ENCODE results near the gene BMF.
"Not testable (repeated sequence)": the region's sequence is repeated elsewhere in the genome, so short reads cannot be mapped to it uniquely, and the experiment has no call there.

Gene BMF

GRCh38 chr15:40125950-40126349, 17.3 kb upstream of the BMF start:
- no peak for DNase-seq

GRCh38 chr15:40124807-40125285, 16.2 kb upstream of the BMF start:
- DNase-seq, result not testable (repeated sequence)

GRCh38 chr15:40124333-40124732, 15.7 kb upstream of the BMF start:
- not testable (repeated sequence) for DNase-seq

GRCh38 chr15:40123863-40124262, 15.2 kb upstream of the BMF start:
- DNase-seq, result not testable (repeated sequence)

GRCh38 chr15:40122989-40123388, 14.3 kb upstream of the BMF start:
- not testable (repeated sequence) for DNase-seq

GRCh38 chr15:40121911-40122638, 13.4 kb upstream of the BMF start:
- no peak for DNase-seq

GRCh38 chr15:40118473-40118872, 9.8 kb upstream of the BMF start:
- no peak for DNase-seq

- peak; percentile 63 to 70 for DNase-seq
Observed at GRCh38 chr15:40115670-40116093, 7.0 kb upstream of the BMF start.

GRCh38 chr15:40115106-40115505, 6.4 kb upstream of the BMF start:
- DNase-seq, result not testable (repeated sequence)

GRCh38 chr15:40114218-40114617, 5.5 kb upstream of the BMF start:
- DNase-seq, result no peak

GRCh38 chr15:40112789-40113188, 4.1 kb upstream of the BMF start:
- DNase-seq, result no peak

GRCh38 chr15:40111888-40112287, 3.2 kb upstream of the BMF start:
- DNase-seq, result no peak

- no peak for DNase-seq
Observed at GRCh38 chr15:40110866-40111550, 2.3 kb upstream of the BMF start.

GRCh38 chr15:40108061-40108854, 421 bp downstream of the BMF start:
- peak; percentile 47 to 52 for DNase-seq

GRCh38 chr15:40106203-40107161, 2.2 kb downstream of the BMF start:
- DNase-seq, result peak; percentile 49 to 53

- DNase-seq, result peak; percentile 57 to 58
Observed at GRCh38 chr15:40105517-40106202, 3.0 kb downstream of the BMF start.

GRCh38 chr15:40104865-40105516, 3.7 kb downstream of the BMF start:
- peak; percentile 88 to 90 for DNase-seq

GRCh38 chr15:40104296-40104864, 4.3 kb downstream of the BMF start:
- DNase-seq, result no peak

- no peak for DNase-seq
Observed at GRCh38 chr15:40103864-40104271, 4.8 kb downstream of the BMF start.

Data from activated T-cell treated with anti-CD3 and anti-CD28 coated beads, Interleukin-2, amount 50 U/mL, for 48 hours (primary cell).